HG02763 (cell line): Measurements from ENCODE around the gene TAS2R40.
"Not testable (repeated sequence)": the region's sequence is repeated elsewhere in the genome, so short reads cannot be mapped to it uniquely, and the experiment has no call there.

Experiments
- ATAC-seq: cut with Tn5 transposase; IDR thresholded peaks from one replicate; pipeline ENCODE4 v1.9.1; 2021; ENCODE audit warnings: mild to moderate bottlenecking, moderate library complexity; ENCODE audit not compliant: unreplicated experiment

TAS2R40 gene

GRCh38 chr7:143248761-143249354 lies 27.0 kb downstream of the TAS2R40 start:
- ATAC-seq = no peak

- no peak for ATAC-seq
Measured at GRCh38 chr7:143250199-143250598, 28.4 kb downstream of the TAS2R40 start.

- no peak for ATAC-seq
Measured at GRCh38 chr7:143250822-143251221, 29.0 kb downstream of the TAS2R40 start.

- no peak for ATAC-seq
Measured at GRCh38 chr7:143252006-143252405, 30.2 kb downstream of the TAS2R40 start.

GRCh38 chr7:143255564-143255963 lies 33.7 kb downstream of the TAS2R40 start:
- no peak for ATAC-seq

GRCh38 chr7:143256325-143256724 lies 34.5 kb downstream of the TAS2R40 start:
- no peak for ATAC-seq

- peak; percentile 65 for ATAC-seq
Measured at GRCh38 chr7:143256932-143257331, 35.1 kb downstream of the TAS2R40 start.

GRCh38 chr7:143257501-143257900 lies 35.7 kb downstream of the TAS2R40 start:
- no peak for ATAC-seq

- peak; percentile 36 for ATAC-seq
Measured at GRCh38 chr7:143258831-143259230, 37.0 kb downstream of the TAS2R40 start.

GRCh38 chr7:143259765-143260164 lies 37.9 kb downstream of the TAS2R40 start:
- no peak for ATAC-seq

GRCh38 chr7:143261901-143262300 lies 40.1 kb downstream of the TAS2R40 start:
- ATAC-seq = no peak

- peak; percentile 95 for ATAC-seq
Measured at GRCh38 chr7:143263266-143264195, 41.7 kb downstream of the TAS2R40 start, which contains the start of gene GSTK1. GSTK1 (plus strand) TSS chr7:143263441; CDS start chr7:143263514, 73 bp downstream.

GRCh38 chr7:143264196-143264568 lies 42.3 kb downstream of the TAS2R40 start:
- not testable (repeated sequence) for ATAC-seq

- ATAC-seq = no peak
Measured at GRCh38 chr7:143265017-143265693, 43.3 kb downstream of the TAS2R40 start.

- ATAC-seq = no peak
Measured at GRCh38 chr7:143269251-143269650, 47.4 kb downstream of the TAS2R40 start.

- no peak for ATAC-seq
Measured at GRCh38 chr7:143271240-143271639, 49.4 kb downstream of the TAS2R40 start.
